ENCODE measurements around the gene IL19. TPM values are rescaled to one million over a fixed set of nuclear protein-coding genes. Genes with fewer than 3 reads are reported as not detected.

Gene IL19
- total RNA-seq, 1 experiment from 2014 or later, result not detected

DNA sequence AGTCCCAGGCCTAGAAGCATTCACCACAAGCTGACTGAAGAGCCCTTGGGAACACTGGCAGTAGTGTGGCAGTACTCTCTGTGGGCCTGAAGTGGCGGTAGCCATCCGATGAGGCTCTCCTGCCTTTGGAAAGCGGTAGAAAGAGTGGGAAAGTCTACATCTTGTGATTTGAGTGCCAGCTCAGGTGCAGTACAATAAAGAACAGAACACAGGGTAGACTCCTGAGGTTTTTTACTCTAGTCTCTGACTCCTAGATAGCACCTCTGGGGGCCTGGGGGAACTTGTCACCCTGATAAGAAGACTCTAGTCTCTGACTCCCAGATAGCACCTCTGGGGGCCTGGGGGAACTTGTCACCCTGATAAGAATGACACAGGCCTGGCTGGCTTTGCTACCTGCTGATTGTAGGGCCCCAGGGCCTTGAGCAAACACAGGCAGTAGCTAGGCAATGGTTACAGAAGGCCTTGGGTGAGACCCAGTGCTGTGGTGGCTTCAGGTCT is 76.8 kb downstream of the IL19 start:
- Mint-ChIP-seq H3K4me3 (no peak overlapping the region), H3K9me3 (peaks cover 6 to 12% of the 10 kb centered on the region in 2 experiments)
- TF ChIP-seq, protein P1, sequence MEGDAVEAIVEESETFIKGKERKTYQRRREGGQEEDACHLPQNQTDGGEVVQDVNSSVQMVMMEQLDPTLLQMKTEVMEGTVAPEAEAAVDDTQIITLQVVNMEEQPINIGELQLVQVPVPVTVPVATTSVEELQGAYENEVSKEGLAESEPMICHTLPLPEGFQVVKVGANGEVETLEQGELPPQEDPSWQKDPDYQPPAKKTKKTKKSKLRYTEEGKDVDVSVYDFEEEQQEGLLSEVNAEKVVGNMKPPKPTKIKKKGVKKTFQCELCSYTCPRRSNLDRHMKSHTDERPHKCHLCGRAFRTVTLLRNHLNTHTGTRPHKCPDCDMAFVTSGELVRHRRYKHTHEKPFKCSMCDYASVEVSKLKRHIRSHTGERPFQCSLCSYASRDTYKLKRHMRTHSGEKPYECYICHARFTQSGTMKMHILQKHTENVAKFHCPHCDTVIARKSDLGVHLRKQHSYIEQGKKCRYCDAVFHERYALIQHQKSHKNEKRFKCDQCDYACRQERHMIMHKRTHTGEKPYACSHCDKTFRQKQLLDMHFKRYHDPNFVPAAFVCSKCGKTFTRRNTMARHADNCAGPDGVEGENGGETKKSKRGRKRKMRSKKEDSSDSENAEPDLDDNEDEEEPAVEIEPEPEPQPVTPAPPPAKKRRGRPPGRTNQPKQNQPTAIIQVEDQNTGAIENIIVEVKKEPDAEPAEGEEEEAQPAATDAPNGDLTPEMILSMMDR (conservative IDR thresholded peaks at IDR 0.05), result no peak

More for the DNA sequence above, 76.8 kb downstream of the IL19 start:
- Histone ChIP-seq H3K4me1 (ENCODE audit: insufficient read depth, low read length) (no peaks in the 10 kb centered on the region), H4K8ac (replicated peaks; ENCODE audit: insufficient read length, low read depth, low read length) (no peak overlapping the region), H3K4me2 (ENCODE audit: insufficient read depth, insufficient read length, low read length) (no peak overlapping the region), H4K91ac (ENCODE audit: insufficient read length, low read depth, low read length) (no peak overlapping the region), H2AFZ (ENCODE audit: low read length) (no peak overlapping the region), H3K4ac (ENCODE audit: low read depth, low read length) (no peak overlapping the region), H3K18ac (ENCODE audit: insufficient read length, low read depth, low read length) (no peak overlapping the region), H4K5ac (ENCODE audit: insufficient read length, low read depth, low read length) (no peak overlapping the region), H3K79me1 (ENCODE audit: insufficient read depth, low read depth, low read length, poor library complexity, severe bottlenecking) (no peaks in the 10 kb centered on the region), H3K9ac (ENCODE audit: extremely low read depth, insufficient read length, low read length) (no peak overlapping the region), H2AK5ac (ENCODE audit: insufficient read length, low read length) (no peak overlapping the region), H2BK5ac (ENCODE audit: insufficient read length, low read length) (no peak overlapping the region), H4K20me1 (ENCODE audit: control insufficient read depth, insufficient read depth, insufficient read length) (no peaks in the 10 kb centered on the region), H2BK20ac (ENCODE audit: low read depth, low read length, poor library complexity, severe bottlenecking) (no peak overlapping the region), H3K23ac (ENCODE audit: insufficient read length, low read depth, low read length) (no peak overlapping the region), H3K79me2 (ENCODE audit: insufficient read depth, low read length) (no peaks in the 10 kb centered on the region), H3K9me3 (ENCODE audit: control insufficient read depth, low read depth, low read length) (no peaks in the 10 kb centered on the region), H3K14ac (ENCODE audit: insufficient read depth, low read length) (no peak overlapping the region), H2BK12ac (ENCODE audit: insufficient read length, low read depth, low read length) (no peak overlapping the region), H3K23me2 (ENCODE audit: insufficient read length, low read depth, low read length, poor library complexity, severe bottlenecking) (peaks cover 2% of the 10 kb centered on the region), H2BK120ac (ENCODE audit: low read depth, low read length, poor library complexity, severe bottlenecking) (no peak overlapping the region), H3K27ac (ENCODE audit: insufficient read length, low read depth, low read length) (no peak overlapping the region), H3T11ph (ENCODE audit: low read length) (no peak overlapping the region), H2BK15ac (ENCODE audit: low read depth, low read length) (no peak overlapping the region), H3K56ac (ENCODE audit: insufficient read length, low read depth, low read length) (no peak overlapping the region), H3K27me3 (ENCODE audit: insufficient read depth, low read length) (no peaks in the 10 kb centered on the region)
- DNase-seq, result no peak
- no peak overlapping the region; a peak in 1 of 7 replicates for H3K27ac Mint-ChIP-seq
- WGBS (ENCODE audit: extremely low coverage, insufficient read length, low lambda C conversion rate), result no CpG with 5 or more reads among the region's 3 CpGs
- H3K36me3 Mint-ChIP-seq (ENCODE audit: insufficient read depth in 1 of 3, low read depth in 3 of 3), result peaks cover 0 to 9% (median 0%) of the 10 kb centered on the region in 3 experiments; a peak in 3 of 7 replicates
- peaks cover 17% of the 10 kb centered on the region for H3K27me3 Mint-ChIP-seq (ENCODE audit: low read depth)
- no peaks in the 10 kb centered on the region for H3K4me1 Mint-ChIP-seq

Data from H9 (cell line).